ENCODE measurements around the gene LARGE1.

The LARGE1 gene

DNA sequence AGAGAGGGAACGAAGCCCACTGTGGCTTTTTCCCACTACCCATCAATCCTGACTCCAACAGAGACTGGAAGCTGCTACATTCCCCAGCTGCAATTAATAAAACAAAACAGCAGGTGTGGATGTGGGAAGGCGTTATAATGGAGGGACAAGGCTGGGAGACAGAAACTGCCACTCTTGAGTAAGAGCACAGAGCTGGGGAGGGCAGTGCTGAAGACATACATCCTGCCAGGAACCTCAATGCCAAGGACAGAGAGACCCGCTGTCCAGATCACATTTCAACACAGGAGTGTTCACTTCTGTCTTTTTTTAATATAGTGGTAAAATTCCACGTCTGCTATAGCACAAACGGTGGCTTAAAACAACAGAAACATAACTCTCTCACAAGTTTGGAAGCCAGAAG, 94.5 kb downstream of the LARGE1 start:
- no peak for DNase-seq (ENCODE audit: low read depth in 2 of 3, low spot score in 2 of 3)

DNA sequence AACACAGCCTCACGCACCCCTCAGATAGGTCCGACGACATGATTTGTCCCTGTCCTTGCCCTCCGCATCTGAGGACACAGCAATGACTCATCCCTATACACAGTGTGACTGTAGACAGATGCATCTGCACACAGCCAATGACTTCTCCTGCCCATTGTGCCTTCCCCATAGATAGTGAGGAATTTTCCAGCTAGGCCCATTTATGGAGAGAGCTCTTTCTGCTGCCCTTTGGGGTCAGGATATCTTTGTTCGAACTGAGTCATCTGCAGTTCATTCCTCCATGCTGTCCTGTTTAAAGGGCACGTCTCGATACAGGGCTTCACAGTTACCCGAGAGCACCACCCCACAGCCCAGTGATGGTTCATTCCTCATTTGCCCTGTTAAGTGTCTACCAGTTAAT, 96.7 kb downstream of the LARGE1 start:
- no peak for DNase-seq (ENCODE audit: low read depth in 2 of 3, low spot score in 2 of 3)

DNA sequence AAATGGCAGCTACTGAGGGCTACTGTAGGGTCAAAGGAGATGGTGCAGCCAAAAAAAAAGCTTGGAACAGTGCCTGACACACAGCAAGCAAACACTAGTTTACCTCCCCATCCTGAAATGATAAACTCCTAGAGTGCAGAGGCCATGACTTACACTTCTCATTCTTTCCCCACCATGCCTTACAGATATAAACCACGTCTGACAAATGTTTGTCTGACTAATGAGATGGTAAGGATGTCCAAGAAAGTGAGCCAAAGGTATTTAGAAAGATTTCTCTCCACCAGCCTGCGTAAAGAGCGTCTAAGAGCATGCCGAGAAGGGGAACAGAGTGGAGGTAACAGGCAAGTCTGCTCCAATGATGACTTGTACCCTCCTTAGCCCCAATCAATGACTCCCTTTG, 99.0 kb downstream of the LARGE1 start:
- no peak for DNase-seq (ENCODE audit: low read depth in 2 of 3, low spot score in 2 of 3)

DNA sequence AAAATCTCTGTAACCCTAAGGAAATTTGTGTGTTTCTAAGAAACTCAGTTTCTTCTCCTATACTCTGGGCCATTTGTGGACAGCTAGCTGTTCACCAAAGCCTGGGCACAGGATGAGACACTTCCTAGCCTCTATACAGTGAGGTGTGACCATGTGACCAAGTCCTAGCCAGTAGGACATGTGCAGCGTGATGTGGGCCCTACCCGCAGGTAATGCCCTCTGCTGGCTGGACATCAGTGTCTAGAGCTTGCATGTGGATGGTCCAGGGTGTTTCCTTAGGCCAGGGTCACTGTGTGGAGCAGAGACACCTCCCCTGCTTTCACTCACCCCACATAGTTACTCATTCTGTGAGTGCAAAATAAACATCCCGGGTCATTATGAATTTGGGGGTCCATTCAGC, 100.5 kb downstream of the LARGE1 start:
- no peak for DNase-seq (ENCODE audit: low read depth in 2 of 3, low spot score in 2 of 3)

DNA sequence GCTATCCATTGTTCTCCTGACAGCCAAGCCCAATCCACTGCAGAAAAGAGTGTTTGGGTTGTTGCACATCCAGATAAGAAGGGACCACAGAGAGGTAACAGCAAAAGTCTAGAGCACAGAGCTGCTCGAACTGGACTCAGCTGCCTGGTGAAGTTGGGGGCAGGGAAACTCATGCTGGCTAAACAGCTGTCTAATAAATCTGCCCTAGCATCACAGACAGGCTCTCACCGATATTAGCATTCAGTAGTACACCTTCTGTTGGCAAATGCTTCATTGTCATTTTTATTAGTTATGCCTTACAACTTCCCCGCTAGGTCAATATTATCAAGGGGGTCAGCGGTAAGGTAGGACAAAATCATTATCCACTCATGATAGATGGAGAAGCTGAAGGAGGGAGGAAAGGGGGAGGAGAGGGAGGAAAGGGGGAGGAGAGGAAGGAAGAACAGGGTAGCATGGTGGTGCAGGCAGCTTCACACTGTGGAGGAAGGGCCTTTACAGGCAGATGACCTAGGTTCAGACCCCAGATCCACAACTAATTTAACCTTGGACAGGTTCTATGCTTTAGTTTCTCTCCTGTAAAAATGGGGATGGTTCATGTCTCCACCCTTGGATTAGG, 102.7 kb downstream of the LARGE1 start:
- DNase-seq (ENCODE audit: low read depth in 2 of 3, low spot score in 2 of 3), result no peak

DNA sequence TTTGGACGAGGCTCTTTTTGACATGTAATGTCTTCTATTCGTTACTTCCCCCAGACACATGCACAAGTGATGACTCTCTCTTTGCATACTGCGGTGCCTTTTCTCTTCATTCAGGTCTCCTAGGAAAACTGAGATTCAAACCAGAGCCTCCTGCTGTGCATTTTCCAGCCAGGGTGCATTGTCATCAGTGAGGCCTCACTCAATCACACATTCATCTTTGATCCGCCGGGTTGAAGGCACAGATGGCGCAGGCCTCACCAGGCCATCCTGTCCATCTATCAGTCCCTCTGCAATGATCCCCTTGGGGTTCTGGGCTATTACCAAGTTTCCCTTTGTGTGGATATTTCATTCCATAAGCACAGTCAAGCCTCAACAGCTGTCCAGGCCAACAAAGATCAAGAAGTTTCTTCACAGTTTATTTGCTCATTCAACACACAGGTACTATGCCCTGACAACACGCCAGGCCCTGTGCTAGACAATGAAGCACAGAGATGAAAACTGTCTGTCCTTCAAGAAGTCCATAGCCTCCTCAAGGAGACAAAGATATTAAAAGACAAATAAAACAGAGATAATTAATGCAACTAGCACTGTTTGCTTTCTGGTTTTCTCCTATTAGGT, 107.8 kb downstream of the LARGE1 start:
- no peak for DNase-seq (ENCODE audit: low read depth in 2 of 3, low spot score in 2 of 3)

DNA sequence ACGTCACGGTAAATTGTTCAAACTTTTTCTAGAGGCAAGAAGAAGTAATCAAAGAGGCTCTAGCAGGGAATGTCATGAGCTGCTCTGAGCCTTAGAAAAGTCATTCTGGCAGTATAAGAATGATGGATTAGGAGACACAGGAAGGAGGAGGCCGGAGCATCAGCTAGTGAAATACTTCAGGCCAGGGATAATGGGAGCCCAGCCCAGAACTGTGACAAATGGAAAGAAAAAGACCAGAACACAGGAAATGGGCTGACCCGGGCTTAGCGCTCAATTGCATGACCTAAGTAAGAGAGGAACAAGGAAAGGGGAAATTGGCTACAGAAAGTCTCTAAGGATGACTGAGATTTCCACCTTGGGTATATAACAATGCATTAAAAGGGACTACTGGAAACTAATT, 108.6 kb downstream of the LARGE1 start:
- no peak for DNase-seq (ENCODE audit: low read depth in 2 of 3, low spot score in 2 of 3)

DNA sequence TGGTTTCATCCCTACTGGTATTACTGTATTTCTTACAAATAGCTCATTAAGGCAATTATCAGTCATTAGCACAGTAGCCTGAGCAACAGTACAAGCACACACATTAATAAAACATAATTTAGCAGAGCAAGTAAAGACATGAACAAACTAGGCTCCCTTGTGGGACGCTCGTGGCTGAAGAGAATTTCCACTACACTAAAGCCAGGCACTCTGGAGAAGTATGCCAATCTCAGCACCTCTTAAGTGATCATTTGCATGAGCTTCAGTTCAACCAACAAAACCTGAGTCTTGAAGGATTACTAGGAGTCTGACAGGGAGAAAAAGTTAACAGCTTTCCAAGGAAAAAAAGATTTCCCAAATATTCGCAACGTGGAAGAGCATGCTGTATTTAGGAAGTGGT, 109.1 kb downstream of the LARGE1 start:
- no peak for DNase-seq (ENCODE audit: low read depth in 2 of 3, low spot score in 2 of 3)

DNA sequence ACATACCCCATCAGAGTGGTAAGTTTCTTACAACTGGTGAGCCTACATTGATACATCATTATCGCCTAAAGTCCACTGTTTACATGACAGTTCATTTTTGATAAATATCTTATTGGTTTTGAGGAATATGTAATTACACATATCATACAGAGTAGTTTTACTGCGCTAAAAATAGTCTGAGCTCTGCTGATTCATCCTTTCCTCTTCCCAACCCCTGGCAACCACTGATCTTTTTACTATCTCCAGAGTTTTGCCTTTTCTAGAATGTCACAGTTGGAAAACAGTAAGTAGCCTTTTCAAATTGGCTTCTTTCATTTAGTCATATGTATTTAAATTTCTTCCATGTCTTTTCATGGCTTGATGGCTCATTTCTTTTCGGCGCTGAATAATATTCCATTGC, 112.8 kb downstream of the LARGE1 start:
- no peak for DNase-seq (ENCODE audit: low read depth in 2 of 3, low spot score in 2 of 3)

DNA sequence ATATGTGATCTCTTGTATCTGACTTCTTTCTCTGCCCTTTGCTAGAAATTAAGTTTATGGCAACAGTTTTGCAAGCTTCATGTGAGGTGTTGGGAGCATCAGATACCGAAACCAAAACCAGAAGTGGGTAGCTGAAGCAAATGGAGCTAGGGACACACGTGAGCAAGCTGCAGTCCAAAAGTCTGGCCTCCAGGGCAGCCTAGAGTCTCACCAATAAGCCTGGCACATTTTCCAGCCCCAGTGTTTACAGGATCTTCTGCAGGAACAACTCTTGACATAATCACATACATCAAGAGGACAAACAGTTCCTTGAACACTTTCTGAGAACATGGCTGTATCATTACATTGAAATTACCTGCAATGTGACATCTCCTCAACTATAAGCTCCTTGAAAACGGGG, 114.1 kb downstream of the LARGE1 start:
- DNase-seq (ENCODE audit: low read depth in 2 of 3, low spot score in 2 of 3), result no peak

DNA sequence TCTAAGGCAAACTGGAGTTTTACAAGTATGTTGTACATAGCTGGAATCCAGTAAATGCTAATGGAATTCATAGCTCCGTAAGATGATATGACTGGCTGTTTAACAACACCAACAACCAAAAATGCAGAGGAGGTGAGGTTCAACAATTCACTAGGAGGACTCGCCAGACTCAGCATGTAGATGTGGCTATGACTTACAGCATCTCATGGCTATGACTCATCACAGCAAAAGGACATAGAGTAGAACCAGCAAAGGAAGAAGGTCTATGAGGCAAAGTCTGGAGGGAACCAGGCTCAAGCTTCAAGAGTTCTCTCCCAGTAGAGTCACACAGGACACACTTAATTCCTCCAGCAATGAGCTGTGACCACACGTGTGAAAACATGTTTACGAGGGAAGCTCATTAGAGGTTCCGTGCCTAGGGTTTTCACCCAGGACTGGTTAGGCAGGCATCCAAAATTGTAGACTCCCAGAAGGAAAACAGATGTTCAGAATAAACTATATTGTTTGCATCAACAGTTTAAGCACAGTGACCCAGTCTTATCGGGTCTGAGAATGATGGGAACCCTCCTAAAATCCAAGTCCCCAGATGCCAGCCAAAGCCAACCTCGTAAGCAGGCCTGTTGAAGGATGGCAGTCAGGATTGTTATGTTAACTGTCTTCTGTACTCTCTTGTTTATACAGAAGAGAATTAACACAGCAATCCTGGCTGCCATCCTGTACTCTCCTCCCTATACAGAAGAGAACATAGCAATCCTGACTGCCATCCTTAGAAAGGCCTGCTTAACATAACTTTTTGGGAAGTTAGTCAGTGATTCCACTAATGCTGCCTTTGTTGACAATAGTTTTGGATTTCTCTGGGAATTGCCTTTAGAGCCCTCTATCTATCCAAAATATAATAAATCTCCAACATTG, 116.6 kb downstream of the LARGE1 start:
- DNase-seq (ENCODE audit: low read depth in 2 of 3, low spot score in 2 of 3), result no peak

DNA sequence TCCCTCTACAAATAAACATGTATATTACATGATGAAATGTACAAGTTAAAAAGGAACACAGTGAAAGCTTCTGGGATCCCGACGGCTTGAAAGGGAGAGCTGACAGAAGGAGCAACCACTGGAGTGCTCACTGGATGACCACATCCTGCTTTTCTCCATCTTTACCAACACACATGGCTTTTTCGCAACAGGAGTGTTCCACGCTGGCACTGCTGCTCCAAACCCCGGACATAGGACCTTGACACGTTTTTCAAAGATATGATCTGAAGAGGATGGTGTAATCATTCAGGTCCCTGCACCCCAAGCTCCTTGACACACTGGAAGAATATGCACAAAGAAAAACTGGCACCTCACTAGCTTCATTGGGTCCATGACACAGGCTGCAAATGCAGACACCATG, 121.9 kb downstream of the LARGE1 start:
- DNase-seq (ENCODE audit: low read depth in 2 of 3, low spot score in 2 of 3), result no peak

DNA sequence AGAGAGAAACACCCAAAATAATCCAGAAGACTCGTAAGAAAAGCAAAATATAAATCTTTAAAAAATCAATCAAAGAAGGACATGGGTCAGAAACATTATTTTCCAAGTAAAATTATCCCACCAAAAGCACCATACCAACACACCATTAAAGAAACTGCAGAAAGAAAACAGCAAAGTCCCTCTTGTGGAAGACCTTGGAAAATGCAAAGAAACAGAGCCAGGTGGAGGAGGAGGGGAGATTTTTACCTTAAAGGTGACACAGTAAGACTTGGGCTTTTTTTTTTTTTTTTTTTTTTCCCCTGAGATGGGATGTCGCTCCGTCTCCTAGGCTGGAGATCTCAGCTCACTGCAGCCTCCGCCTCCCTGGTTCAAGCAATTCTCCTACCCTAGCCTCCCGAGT, 123.8 kb downstream of the LARGE1 start:
- DNase-seq (ENCODE audit: low read depth in 2 of 3, low spot score in 2 of 3), result no peak

DNA sequence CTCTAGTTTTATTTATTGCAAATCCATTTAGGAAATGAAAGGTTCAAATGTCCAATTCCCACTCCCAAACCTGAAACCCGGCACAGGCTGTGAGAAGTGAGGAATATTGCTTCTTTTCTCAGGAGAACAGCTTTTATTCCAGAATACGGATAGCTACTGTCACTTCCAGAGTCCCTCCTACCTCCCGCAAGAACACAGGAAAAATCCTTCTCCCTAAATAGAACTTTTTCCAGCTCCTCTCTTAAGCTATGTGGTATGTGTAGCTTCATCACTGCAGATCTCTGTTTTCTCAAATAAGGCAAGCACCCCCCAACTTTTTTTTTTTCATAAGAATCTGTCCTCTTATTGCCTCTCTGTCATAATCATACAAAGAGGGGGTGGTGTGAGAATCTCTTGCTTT, 126.8 kb downstream of the LARGE1 start:
- DNase-seq (ENCODE audit: low read depth in 2 of 3, low spot score in 2 of 3), result no peak

DNA sequence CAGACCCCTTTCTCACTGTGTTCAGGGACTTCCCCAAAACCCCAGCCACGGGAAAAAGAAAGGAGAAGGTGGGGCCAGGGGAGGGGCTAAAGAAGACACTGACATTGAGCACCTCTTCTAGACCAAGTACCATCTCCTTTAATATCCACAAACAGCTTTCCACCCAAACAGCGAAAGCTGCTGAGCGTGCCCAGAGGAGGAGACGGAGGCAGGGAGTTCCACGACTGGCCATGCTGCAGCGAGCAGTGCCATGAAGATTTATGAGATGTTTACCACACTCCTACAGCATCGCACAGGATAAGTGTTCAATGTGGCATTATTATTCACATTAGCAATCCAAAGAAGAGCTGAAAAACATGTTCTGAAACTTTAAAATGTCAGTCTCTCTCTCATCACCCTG, 127.4 kb downstream of the LARGE1 start:
- DNase-seq (ENCODE audit: low read depth in 2 of 3, low spot score in 2 of 3), result no peak

DNA sequence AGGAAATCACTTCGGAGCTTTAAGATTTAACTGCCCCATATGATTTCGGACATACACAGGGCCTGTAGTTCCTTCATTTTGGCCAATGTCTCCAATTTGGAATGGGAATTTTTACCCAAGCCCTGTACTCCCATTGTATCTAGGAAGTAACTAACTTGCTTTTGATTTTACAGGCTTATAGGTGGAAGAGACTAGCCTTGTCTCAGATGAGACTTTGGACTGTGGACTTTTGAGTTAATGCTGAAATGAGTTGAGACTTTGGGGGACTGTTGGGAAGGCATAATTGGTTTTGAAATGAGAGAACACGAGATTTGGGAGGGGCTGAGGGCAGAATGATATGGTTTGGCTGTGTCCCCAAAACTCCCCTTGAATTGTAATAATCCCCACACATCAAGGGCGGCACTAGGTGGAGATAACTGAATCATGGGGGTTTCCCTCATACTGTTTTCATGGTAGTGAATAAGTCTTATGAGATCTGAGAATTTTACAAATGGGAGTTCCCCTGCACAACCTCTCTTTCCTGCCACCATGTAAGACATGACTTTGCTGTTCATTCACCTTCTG, 130.5 kb downstream of the LARGE1 start:
- no peak for DNase-seq (ENCODE audit: low read depth in 2 of 3, low spot score in 2 of 3)

DNA sequence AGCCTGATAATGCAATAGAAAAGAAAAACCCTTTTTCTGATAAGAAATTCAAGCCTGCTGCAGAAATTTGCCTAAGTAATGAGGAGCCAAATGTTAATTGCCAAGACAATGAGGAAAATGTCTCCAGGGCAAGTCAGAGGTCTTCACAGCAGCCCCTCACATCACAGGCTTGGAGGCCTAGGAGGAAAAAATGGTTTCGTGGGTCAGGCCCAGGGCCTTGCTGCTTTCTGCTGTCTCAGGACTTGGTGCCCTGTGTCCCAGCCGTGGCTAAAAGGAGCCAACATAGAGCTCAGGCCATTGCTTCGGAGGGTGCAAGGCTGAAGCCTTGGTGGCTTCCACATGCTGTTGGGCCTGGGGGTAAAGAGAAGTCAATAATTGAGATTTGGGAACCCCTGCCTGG, 131.3 kb downstream of the LARGE1 start:
- DNase-seq (ENCODE audit: low read depth in 2 of 3, low spot score in 2 of 3), result no peak

DNA sequence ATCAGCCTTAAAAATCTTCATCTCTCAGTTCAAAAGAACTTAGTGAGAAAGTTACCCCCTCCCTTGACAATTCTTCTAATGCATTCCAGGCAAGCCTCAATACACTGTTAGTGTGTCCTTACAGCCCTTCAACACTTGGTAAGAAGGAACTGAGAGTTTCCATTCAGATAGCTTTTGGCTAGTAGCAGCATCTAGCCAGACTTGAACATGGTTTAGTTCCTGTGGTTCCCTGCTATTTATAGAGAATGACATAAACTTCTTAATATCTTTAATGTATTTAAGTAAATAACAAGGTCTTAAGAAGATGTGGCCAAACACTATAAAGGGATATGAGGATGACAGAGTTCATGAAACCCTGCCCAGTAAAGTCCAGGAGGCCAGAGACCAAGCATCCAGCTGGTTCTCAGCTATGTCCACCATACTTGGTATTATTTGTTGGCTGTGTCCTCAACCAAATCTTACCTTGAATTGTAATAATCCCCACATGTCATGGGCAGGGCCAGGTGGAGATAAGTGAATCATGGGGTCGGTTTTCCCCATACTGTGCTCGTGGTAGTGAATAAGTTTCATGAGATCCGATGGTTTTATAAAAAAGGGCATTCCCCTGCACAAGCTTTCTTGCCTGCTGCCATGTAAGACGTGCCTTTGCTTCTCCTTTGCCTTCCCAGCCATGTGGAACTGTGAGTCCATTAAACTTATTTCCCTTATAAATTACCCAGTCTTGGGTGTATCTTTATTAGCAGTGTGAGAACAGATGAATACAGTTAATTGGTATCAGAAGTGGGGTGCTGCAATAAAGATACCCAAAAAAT, 132.4 kb downstream of the LARGE1 start:
- no peak for DNase-seq (ENCODE audit: low read depth in 2 of 3, low spot score in 2 of 3)

DNA sequence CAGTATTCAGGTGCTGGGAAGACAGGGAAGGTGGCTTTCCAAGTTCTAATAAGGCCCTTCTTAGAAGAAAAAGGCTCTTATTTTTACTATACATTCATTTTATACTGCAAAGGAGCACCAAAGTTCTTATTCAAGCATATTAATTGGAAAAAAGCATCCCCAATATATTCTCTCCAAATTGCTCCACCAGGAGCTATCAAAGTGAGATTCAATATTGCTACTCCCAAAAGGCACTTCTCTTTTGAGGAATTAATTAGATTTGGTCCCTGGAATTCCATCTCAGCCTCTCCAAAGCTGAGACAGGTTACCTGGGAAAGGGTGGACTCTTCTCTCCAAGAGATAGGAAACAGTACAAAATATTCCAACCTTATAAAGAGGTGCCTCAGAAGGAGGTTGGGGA, 134.1 kb downstream of the LARGE1 start:
- no peak for DNase-seq (ENCODE audit: low read depth in 2 of 3, low spot score in 2 of 3)

DNA sequence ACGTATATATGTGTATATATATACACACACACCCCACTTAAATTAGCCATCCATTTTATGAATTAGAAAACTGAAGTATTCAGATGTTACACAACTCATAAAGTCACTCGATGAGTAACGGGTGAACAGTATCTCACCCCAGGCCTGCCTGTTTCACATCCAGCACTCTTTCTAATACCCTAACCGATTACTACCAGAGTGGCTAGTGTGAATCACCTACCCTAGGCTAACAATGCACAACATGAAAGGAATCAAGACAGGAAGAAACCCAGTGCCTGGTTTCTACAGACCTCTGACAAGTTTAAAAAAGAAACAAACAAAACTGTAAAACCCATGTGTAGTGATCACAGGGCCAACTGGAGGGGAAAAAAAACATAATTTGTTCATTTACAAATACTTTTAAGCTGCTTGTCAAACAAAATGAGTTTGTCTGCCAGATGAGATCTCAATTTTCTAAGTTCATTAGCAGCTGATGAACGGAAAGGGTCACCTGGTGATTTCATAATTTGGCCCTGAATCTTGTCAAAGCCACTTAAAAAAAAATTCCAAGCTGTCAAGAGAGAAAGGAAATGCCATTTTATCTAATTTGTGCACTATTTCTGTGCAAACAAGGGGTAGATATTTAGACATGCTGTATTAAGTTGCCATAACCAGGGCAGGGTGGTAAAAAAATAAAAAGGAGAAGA, 134.8 kb downstream of the LARGE1 start:
- DNase-seq (ENCODE audit: low read depth in 2 of 3, low spot score in 2 of 3), result no peak

DNA sequence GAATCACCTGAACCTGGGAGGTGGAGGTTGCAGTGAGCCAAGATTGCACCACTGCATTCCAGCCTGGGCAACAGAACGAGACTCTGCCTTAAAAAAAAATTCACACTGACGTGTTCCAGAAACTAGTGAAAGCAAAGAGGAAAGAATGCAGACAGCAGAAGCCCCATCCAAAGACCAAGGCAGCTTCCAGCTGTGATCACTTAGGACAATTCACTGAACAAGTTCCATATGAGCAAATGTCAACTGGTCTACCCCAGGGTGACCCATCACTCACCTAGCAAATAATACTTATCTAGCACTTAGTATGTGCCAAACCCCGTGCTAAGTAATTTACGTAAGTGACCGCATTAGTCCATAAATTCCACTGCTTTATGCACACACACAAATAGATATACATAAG, 138.9 kb downstream of the LARGE1 start:
- DNase-seq (ENCODE audit: low read depth in 2 of 3, low spot score in 2 of 3), result no peak

All from activated CD8-positive, alpha-beta memory T cell treated with anti-CD3 and anti-CD28 coated beads for 48 hours (primary cell).